ENCODE measurements around the gene DDX39B.

The DDX39B gene

GRCh38 chr6:31541658-31542521, at the start of gene DDX39B:
Gene DDX39B (minus strand): TSS chr6:31542003. CDS start chr6:31540532, 1,471 bp downstream.
- no peak for TF ChIP-seq CTCF (IDR thresholded peaks at IDR 0.05)

GRCh38 chr6:31588871-31589650, 47.3 kb upstream of the DDX39B start:
- TF ChIP-seq CTCF (IDR thresholded peaks at IDR 0.05), result no peak

- TF ChIP-seq CTCF (IDR thresholded peaks at IDR 0.05), result no peak
Observed at GRCh38 chr6:31587791-31588777, 46.3 kb upstream of the DDX39B start.

- no peak for TF ChIP-seq CTCF (IDR thresholded peaks at IDR 0.05)
Observed at GRCh38 chr6:31586599-31587281, 44.9 kb upstream of the DDX39B start.

GRCh38 chr6:31586008-31586407, 44.2 kb upstream of the DDX39B start, which contains the start of gene LST1:
Gene LST1 (plus strand): TSS chr6:31586277. CDS start chr6:31587300, 1,023 bp downstream.
- TF ChIP-seq CTCF (IDR thresholded peaks at IDR 0.05), result no peak

- peak; percentile 31; the same call in 1 of the 2 replicates for TF ChIP-seq CTCF (IDR thresholded peaks at IDR 0.05)
Observed at GRCh38 chr6:31585491-31585890, 43.7 kb upstream of the DDX39B start.
